Measurements from ENCODE around the gene PRKAR1B.
A peak's percentile ranks its signal among the peaks of the same experiment; 100 is the strongest.

PRKAR1B gene

GRCh38 chr7:727104-727805, at the start of gene PRKAR1B:
Gene PRKAR1B (minus strand): TSS chr7:727281. CDS start chr7:711505, 15,776 bp downstream.
- peaks cover 5% of the 10 kb centered on the region for H3K4me1 ChIP-seq (ENCODE audit: insufficient read depth, insufficient read length)
- TF ChIP-seq ZNF274 (IDR thresholded peaks at IDR 0.05; ENCODE audit: low read depth, low read length): no peak
- TF ChIP-seq SUZ12 (IDR thresholded peaks at IDR 0.05; ENCODE audit: extremely low read depth, insufficient read depth, insufficient read length): no peak
- TF ChIP-seq YY1 (IDR thresholded peaks at IDR 0.05; ENCODE audit: insufficient read depth, insufficient read length): no peak
- no peak for DNase-seq (ENCODE audit: low read depth, low spot score)

GRCh38 chr7:776381-776780, 49.3 kb upstream of the PRKAR1B start:
- no peak overlapping the region for H3K4me3 ChIP-seq (ENCODE audit: insufficient read length, low read depth)
- H3K4me1 ChIP-seq (ENCODE audit: insufficient read depth, insufficient read length): no peaks in the 10 kb centered on the region
- no peaks in the 10 kb centered on the region for H3K9me3 ChIP-seq (ENCODE audit: insufficient read depth, low read length)
- peaks cover 98% of the 10 kb centered on the region for H3K36me3 ChIP-seq (ENCODE audit: insufficient read depth, insufficient read length, low read length)
- no peak overlapping the region for H3K9ac ChIP-seq (ENCODE audit: insufficient read length, low read depth)
- DNase-seq (ENCODE audit: low read depth, low spot score): no peak
- H3K27me3 ChIP-seq (ENCODE audit: insufficient read depth, insufficient read length): no peaks in the 10 kb centered on the region
- no peak for TF ChIP-seq SUZ12 (IDR thresholded peaks at IDR 0.05; ENCODE audit: extremely low read depth, insufficient read depth, insufficient read length)
- TF ChIP-seq ZNF274 (IDR thresholded peaks at IDR 0.05; ENCODE audit: low read depth, low read length): no peak
- TF ChIP-seq YY1 (IDR thresholded peaks at IDR 0.05; ENCODE audit: insufficient read depth, insufficient read length): no peak

More at GRCh38 chr7:727104-727805, at the start of gene PRKAR1B:
- Histone ChIP-seq H3K27me3 (ENCODE audit: insufficient read depth, insufficient read length) (no peaks in the 10 kb centered on the region), H3K9ac (ENCODE audit: insufficient read length, low read depth) (peak within 1 kb of the TSS; percentile 96), H3K9me3 (ENCODE audit: insufficient read depth, low read length) (peaks cover 38% of the 10 kb centered on the region; the same call in 1 of the 2 replicates), H3K4me3 (ENCODE audit: insufficient read length, low read depth) (peak within 1 kb of the TSS; percentile 92), H3K36me3 (ENCODE audit: insufficient read depth, insufficient read length, low read length) (peaks cover 67% of the 10 kb centered on the region)

GRCh38 chr7:774161-775109, 47.4 kb upstream of the PRKAR1B start:
- Histone ChIP-seq H3K9me3 (ENCODE audit: insufficient read depth, low read length) (no peaks in the 10 kb centered on the region), H3K4me3 (ENCODE audit: insufficient read length, low read depth) (no peak overlapping the region), H3K4me1 (ENCODE audit: insufficient read depth, insufficient read length) (no peaks in the 10 kb centered on the region), H3K36me3 (ENCODE audit: insufficient read depth, insufficient read length, low read length) (peaks cover 93% of the 10 kb centered on the region), H3K27me3 (ENCODE audit: insufficient read depth, insufficient read length) (no peaks in the 10 kb centered on the region), H3K9ac (ENCODE audit: insufficient read length, low read depth) (no peak overlapping the region)
- peak; percentile 55 for DNase-seq (ENCODE audit: low read depth, low spot score)
- no peak for TF ChIP-seq YY1 (IDR thresholded peaks at IDR 0.05; ENCODE audit: insufficient read depth, insufficient read length)
- no peak for TF ChIP-seq SUZ12 (IDR thresholded peaks at IDR 0.05; ENCODE audit: extremely low read depth, insufficient read depth, insufficient read length)
- no peak for TF ChIP-seq ZNF274 (IDR thresholded peaks at IDR 0.05; ENCODE audit: low read depth, low read length)

- H3K27me3 ChIP-seq (ENCODE audit: insufficient read depth, insufficient read length): no peaks in the 10 kb centered on the region
- no peak overlapping the region for H3K4me3 ChIP-seq (ENCODE audit: insufficient read length, low read depth)
- DNase-seq (ENCODE audit: low read depth, low spot score): no peak
- no peak overlapping the region for H3K9ac ChIP-seq (ENCODE audit: insufficient read length, low read depth)
- no peaks in the 10 kb centered on the region for H3K9me3 ChIP-seq (ENCODE audit: insufficient read depth, low read length)
- H3K4me1 ChIP-seq (ENCODE audit: insufficient read depth, insufficient read length): peaks cover 4% of the 10 kb centered on the region
- TF ChIP-seq ZNF274 (IDR thresholded peaks at IDR 0.05; ENCODE audit: low read depth, low read length): no peak
- no peak for TF ChIP-seq YY1 (IDR thresholded peaks at IDR 0.05; ENCODE audit: insufficient read depth, insufficient read length)
- no peak for TF ChIP-seq SUZ12 (IDR thresholded peaks at IDR 0.05; ENCODE audit: extremely low read depth, insufficient read depth, insufficient read length)
- H3K36me3 ChIP-seq (ENCODE audit: insufficient read depth, insufficient read length, low read length): peaks cover 93% of the 10 kb centered on the region
Measured at GRCh38 chr7:773622-773915, 46.5 kb upstream of the PRKAR1B start.

- Histone ChIP-seq H3K4me1 (ENCODE audit: insufficient read depth, insufficient read length) (peaks cover 4% of the 10 kb centered on the region), H3K27me3 (ENCODE audit: insufficient read depth, insufficient read length) (no peaks in the 10 kb centered on the region), H3K9ac (ENCODE audit: insufficient read length, low read depth) (no peak overlapping the region), H3K4me3 (ENCODE audit: insufficient read length, low read depth) (no peak overlapping the region), H3K36me3 (ENCODE audit: insufficient read depth, insufficient read length, low read length) (peaks cover 93% of the 10 kb centered on the region), H3K9me3 (ENCODE audit: insufficient read depth, low read length) (no peaks in the 10 kb centered on the region)
- DNase-seq (ENCODE audit: low read depth, low spot score): no peak
- TF ChIP-seq YY1 (IDR thresholded peaks at IDR 0.05; ENCODE audit: insufficient read depth, insufficient read length): no peak
- no peak for TF ChIP-seq SUZ12 (IDR thresholded peaks at IDR 0.05; ENCODE audit: extremely low read depth, insufficient read depth, insufficient read length)
- TF ChIP-seq ZNF274 (IDR thresholded peaks at IDR 0.05; ENCODE audit: low read depth, low read length): no peak
Measured at GRCh38 chr7:772861-773621, 46.0 kb upstream of the PRKAR1B start.

- TF ChIP-seq YY1 (IDR thresholded peaks at IDR 0.05; ENCODE audit: insufficient read depth, insufficient read length): no peak
- TF ChIP-seq SUZ12 (IDR thresholded peaks at IDR 0.05; ENCODE audit: extremely low read depth, insufficient read depth, insufficient read length): no peak
- TF ChIP-seq ZNF274 (IDR thresholded peaks at IDR 0.05; ENCODE audit: low read depth, low read length): no peak
- H3K9me3 ChIP-seq (ENCODE audit: insufficient read depth, low read length): no peaks in the 10 kb centered on the region
- DNase-seq (ENCODE audit: low read depth, low spot score): no peak
- no peak overlapping the region for H3K9ac ChIP-seq (ENCODE audit: insufficient read length, low read depth)
- H3K4me3 ChIP-seq (ENCODE audit: insufficient read length, low read depth): no peak overlapping the region
- peaks cover 93% of the 10 kb centered on the region for H3K36me3 ChIP-seq (ENCODE audit: insufficient read depth, insufficient read length, low read length)
- peaks cover 4% of the 10 kb centered on the region for H3K4me1 ChIP-seq (ENCODE audit: insufficient read depth, insufficient read length)
- H3K27me3 ChIP-seq (ENCODE audit: insufficient read depth, insufficient read length): no peaks in the 10 kb centered on the region
Measured at GRCh38 chr7:772392-772791, 45.3 kb upstream of the PRKAR1B start.

All from NT2/D1 (cell line).